K562 (cell line): ENCODE measurements around the gene ACOX1. TPM values are rescaled to one million over a fixed set of nuclear protein-coding genes. Genes with fewer than 3 reads are reported as not detected.
A peak's percentile ranks its signal among the peaks of the same experiment; 100 is the strongest.

Source experiments
- ARID4B ChIP-seq: sonication (generic); formaldehyde crosslinking; IDR thresholded peaks from 2 replicates; pipeline ENCODE4 v1.8.0; 2022; ENCODE audit warnings: mild to moderate bottlenecking, missing genetic modification reagents
- EGR1 ChIP-seq: fragments of 450-650 bp; conservative IDR thresholded peaks from 2 replicates; pipeline ENCODE4 v1.6.1; 2017; ENCODE audit warnings: mild to moderate bottlenecking
- GTF2A2 ChIP-seq: IDR thresholded peaks from 2 replicates; pipeline ENCODE4 v1.6.1; 2016; ENCODE audit warnings: mild to moderate bottlenecking, missing genetic modification characterization, missing compliant biosample characterization
- HNRNPUL1 ChIP-seq: fragments of 200-400 bp; formaldehyde crosslinking; IDR thresholded peaks from 2 replicates; pipeline ENCODE4 v1.6.1; 2017; ENCODE audit warnings: low read length
- KLF1 ChIP-seq: fragments of 450-650 bp; IDR thresholded peaks from 2 replicates; pipeline ENCODE4 v1.6.1; 2016; ENCODE audit warnings: missing genetic modification characterization, missing compliant biosample characterization
- MYNN ChIP-seq, 2 experiments: sonication (generic); formaldehyde crosslinking in 1 of 2; IDR thresholded peaks; 2 replicates each; pipeline versions ENCODE4 v1.5.0 to v1.6.1; 2016 to 2020; ENCODE audit warnings: antibody characterized with exemption in 1 of 2, missing genetic modification reagents in 1 of 2
- NFXL1 ChIP-seq: fragments of 450-650 bp; formaldehyde crosslinking; IDR thresholded peaks from 2 replicates; pipeline ENCODE4 v1.4.0; 2021; ENCODE audit warnings: mild to moderate bottlenecking
- POLR2B ChIP-seq: fragments of 450-650 bp; IDR thresholded peaks from 2 replicates; pipeline ENCODE4 v1.6.1; 2018; ENCODE audit warnings: low read depth; ENCODE audit not compliant: partially characterized antibody
- RCOR1 ChIP-seq, 2 experiments: IDR thresholded peaks; 2 replicates each; pipeline ENCODE4 v1.6.1; 2012; ENCODE audit warnings: low read depth in 2 of 2, low read length in 2 of 2, borderline replicate concordance in 1 of 2, improper control_type of control experiment in 1 of 2
- SIN3A ChIP-seq, 2 experiments: fragments of 150-350 bp in 1 of 2; IDR thresholded peaks; 2 replicates each; pipeline ENCODE4 v1.6.1; 2011 to 2016; ENCODE audit warnings: borderline replicate concordance in 2 of 2, low read depth in 2 of 2, low read length in 2 of 2, mild to moderate bottlenecking in 2 of 2, moderate library complexity in 2 of 2; ENCODE audit not compliant: control insufficient read depth in 1 of 2
- SMAD4 ChIP-seq: fragments of 250-450 bp; sonication (Bioruptor Pico); conservative IDR thresholded peaks from 2 replicates; pipeline ENCODE4 v1.8.0; 2021; ENCODE audit warnings: inconsistent platforms, mild to moderate bottlenecking, moderate library complexity
- TEAD1 ChIP-seq, 2 experiments: fragments of 450-650 bp in 1 of 2; sonication (generic) in 1 of 2; formaldehyde crosslinking; IDR thresholded peaks; 2 replicates each; pipeline versions ENCODE4 v1.4.0 to v1.8.0; 2020 to 2022; ENCODE audit warnings: mild to moderate bottlenecking in 2 of 2, missing genetic modification reagents in 1 of 2
- ZNF121 ChIP-seq: sonication (generic); formaldehyde crosslinking; conservative IDR thresholded peaks from 2 replicates; pipeline ENCODE4 v1.8.0; 2022; ENCODE audit warnings: missing genetic modification reagents
- ZNF316 ChIP-seq: fragments of 450-650 bp; IDR thresholded peaks from 2 replicates; pipeline ENCODE4 v1.6.1; 2016
- polyA plus RNA-seq, 8 experiments: library from polyadenylated mRNA; depleted of rRNA in 4 of 8; stranded (reverse) in 5 of 8; unstranded in 3 of 8; fragments of >200 nt; fragmentation: Nextera tagmentation in 2 of 8; fragmentation: Illumina TruSeq in 1 of 8; extraction: Ambion mirVana in 2 of 8; extraction: Trizol in 1 of 8; gene quantifications; 2 replicates each; pipeline versions ENCODE4 v1.2.1 to v1.2.3, GENCODE V29; 2011 to 2014; ENCODE audit warnings: inconsistent platforms in 1 of 8, missing spikeins in 1 of 8
- total RNA-seq, 7 experiments: library from RNA; depleted of rRNA in 6 of 7; stranded (reverse); fragments of >200 nt in 6 of 7; fragmentation: Illumina TruSeq in 2 of 7; extraction: Trizol in 2 of 7; gene quantifications; 2 replicates each; pipeline versions ENCODE4 v1.2.1 to v1.2.3, GENCODE V29; 2011 to 2021; ENCODE audit warnings: low replicate concordance in 1 of 7
- TF ChIP-seq, protein P1 (sequence below): fragments of 250-450 bp; sonication (Bioruptor Pico); IDR thresholded peaks from 2 replicates; pipeline ENCODE4 v1.5.0; 2021; ENCODE audit warnings: mild to moderate bottlenecking, moderate library complexity

ACOX1 gene
- total and polyA plus RNA-seq, 9 of the 15 experiments (the other 6 are each of a cell fraction or from before 2014, with no cell fraction given) = 7.8 to 24.1 (median 14.5) TPM

DNA sequence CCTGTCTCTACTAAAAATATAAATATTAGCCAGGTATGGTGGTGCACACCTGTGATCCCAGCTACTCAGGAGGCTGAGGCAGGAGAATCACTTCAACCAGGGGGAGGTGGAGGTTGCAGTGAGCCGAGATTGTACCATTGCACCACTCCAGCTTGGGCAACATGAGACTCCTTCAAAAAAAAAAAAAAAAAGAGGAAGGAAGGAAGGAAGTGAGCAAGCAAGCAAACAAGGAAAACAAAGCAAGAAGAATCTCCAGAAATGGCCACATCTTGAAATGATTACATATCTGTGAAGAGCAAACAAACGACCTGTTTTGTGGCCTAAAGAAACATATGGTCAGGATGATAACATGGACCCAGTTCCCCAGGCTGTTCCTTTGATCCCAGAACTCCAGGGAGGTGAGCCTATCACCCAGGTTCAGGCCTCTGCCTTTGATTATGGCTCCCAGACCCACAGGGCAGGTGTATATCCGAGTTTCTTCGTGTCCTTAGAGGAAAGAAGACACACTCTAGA lies 8.9 kb downstream of the ACOX1 start (continued):
- peak; percentile 82 for TF ChIP-seq SMAD4 (CRISPR knock-in tag)
- TF ChIP-seq ZNF316 = no peak
- no peak for TF ChIP-seq MYNN (IDR thresholded peaks at IDR 0.05)
- TF ChIP-seq MYNN (CRISPR knock-in tag; IDR thresholded peaks at IDR 0.05) = no peak
- TF ChIP-seq TEAD1 (CRISPR knock-in tag; IDR thresholded peaks at IDR 0.05) = peak in 1 of 2 experiments; percentile 36; a peak in 1 of 4 replicates
- TF ChIP-seq HNRNPUL1 = no peak
- peak; percentile 98 to 99 for TF ChIP-seq RCOR1 (IDR thresholded peaks at IDR 0.05; ENCODE audit: borderline replicate concordance in 1 of 2, low read depth in 2 of 2, low read length in 2 of 2)
- TF ChIP-seq POLR2B = no peak
- TF ChIP-seq, protein P1, sequence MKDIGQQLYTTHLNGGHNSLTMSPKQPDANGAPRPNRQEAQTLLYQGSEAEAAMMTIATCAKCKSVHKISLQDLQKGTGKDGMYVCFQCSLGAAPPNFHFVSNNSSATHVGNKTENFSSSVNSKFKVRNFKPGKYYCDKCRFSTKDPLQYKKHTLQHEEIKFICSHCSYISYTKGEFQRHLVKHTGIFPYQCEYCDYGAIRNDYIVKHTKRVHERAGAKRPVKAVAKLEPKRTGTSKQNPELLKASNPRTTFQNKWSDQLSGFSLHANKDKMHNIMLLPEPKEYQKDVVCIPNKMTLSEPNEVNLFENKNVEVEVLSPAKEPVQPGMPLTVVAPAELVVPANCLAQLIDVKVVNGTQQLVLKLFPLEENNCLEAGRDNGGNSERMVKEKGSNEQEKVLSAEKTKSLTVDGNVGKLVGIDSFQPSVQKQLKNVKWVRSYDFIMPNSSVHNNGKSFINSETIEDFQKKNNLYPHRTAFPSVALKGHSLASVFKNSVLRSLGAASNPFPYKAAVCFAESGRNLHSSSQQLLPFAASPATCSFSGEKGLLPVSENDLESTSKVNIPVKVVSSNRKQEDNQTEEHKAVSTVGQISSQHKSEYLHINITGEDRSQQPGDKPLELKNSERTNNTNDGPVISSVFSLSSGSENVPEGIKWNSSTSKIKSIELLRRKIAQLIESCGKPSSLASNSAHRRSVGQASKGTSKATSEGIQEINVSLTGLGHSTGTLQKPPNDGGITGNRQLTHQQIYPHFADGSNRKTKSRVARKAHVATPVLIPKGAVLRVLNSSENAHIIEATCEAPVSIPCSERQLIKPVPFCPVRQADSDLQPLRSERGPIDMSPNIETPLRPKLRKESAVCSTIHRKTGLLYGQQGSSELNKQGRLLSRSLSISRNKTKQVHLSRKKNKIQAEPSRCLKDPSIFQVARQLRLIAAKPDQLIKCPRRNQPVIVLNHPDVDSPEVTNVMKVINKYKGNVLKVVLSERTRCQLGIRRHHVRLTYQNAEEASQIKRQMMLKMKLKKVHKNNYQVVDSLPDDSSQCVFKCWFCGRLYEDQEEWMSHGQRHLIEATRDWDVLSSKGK = no peak
- TF ChIP-seq GTF2A2 = no peak
- TF ChIP-seq KLF1 (tag) = no peak
- no peak for TF ChIP-seq EGR1
- TF ChIP-seq ZNF121 (CRISPR knock-in tag) = no peak
- no peak for TF ChIP-seq ARID4B (CRISPR knock-in tag)
- TF ChIP-seq SIN3A (IDR thresholded peaks at IDR 0.05; ENCODE audit: borderline replicate concordance in 2 of 2, control insufficient read depth in 1 of 2, low read depth in 2 of 2, low read length in 2 of 2) = no peak
- TF ChIP-seq NFXL1 (CRISPR knock-in tag) = no peak
